Mesenchymal stem cell (in vitro differentiated cells and primary cell): ENCODE data around the gene TUBA3E.
A peak's percentile ranks its signal among the peaks of the same experiment; 100 is the strongest.
"Not testable (repeated sequence)": the region's sequence is repeated elsewhere in the genome, so short reads cannot be mapped to it uniquely, and the experiment has no call there.

Source experiments
- DNase-seq: peaks from one replicate; pipeline ENCODE4 v3.0.0-alpha.2; 2013
- H2AFZ ChIP-seq: one replicate; pipeline ENCODE4 v1.6.1; 2013; ENCODE audit warnings: low read depth, mild to moderate bottlenecking, control low read depth, inconsistent platforms, low read length, moderate library complexity
- H2AK5ac ChIP-seq: 2 replicates; pipeline ENCODE4 v1.6.1; 2013; ENCODE audit warnings: low read length, moderate library complexity, mild to moderate bottlenecking, inconsistent platforms; ENCODE audit not compliant: severe bottlenecking
- H2BK120ac ChIP-seq: one replicate; pipeline ENCODE4 v1.6.1; 2013; ENCODE audit warnings: low read depth, mild to moderate bottlenecking, inconsistent platforms, low read length, moderate library complexity
- H2BK12ac ChIP-seq, 2 experiments: one replicate each; pipeline ENCODE4 v1.6.1; 2013; ENCODE audit warnings: inconsistent platforms in 2 of 2, low read length in 2 of 2, mild to moderate bottlenecking in 2 of 2, moderate library complexity in 2 of 2, control low read depth in 1 of 2
- H2BK15ac ChIP-seq: one replicate; pipeline ENCODE4 v1.6.1; 2013; ENCODE audit warnings: mild to moderate bottlenecking, low read depth, inconsistent platforms; ENCODE audit not compliant: poor library complexity, severe bottlenecking
- H2BK5ac ChIP-seq: 2 replicates; pipeline ENCODE4 v1.6.1; 2013; ENCODE audit warnings: low read depth, mild to moderate bottlenecking, low read length, control low read depth, inconsistent platforms; ENCODE audit not compliant: poor library complexity, severe bottlenecking
- H3K14ac ChIP-seq, 2 experiments: one replicate each; pipeline ENCODE4 v1.6.1; 2013; ENCODE audit warnings: inconsistent platforms in 2 of 2, low read length in 2 of 2, control low read depth in 1 of 2, mild to moderate bottlenecking in 1 of 2, moderate library complexity in 1 of 2
- H3K18ac ChIP-seq, 2 experiments: one replicate each; pipeline ENCODE4 v1.6.1; 2013; ENCODE audit warnings: inconsistent platforms in 2 of 2, low read length in 2 of 2, control low read depth in 1 of 2, low read depth in 1 of 2, mild to moderate bottlenecking in 1 of 2
- H3K23ac ChIP-seq, 2 experiments: one replicate each; pipeline ENCODE4 v1.6.1; 2013; ENCODE audit warnings: inconsistent platforms in 2 of 2, low read length in 2 of 2, mild to moderate bottlenecking in 2 of 2, moderate library complexity in 2 of 2, control low read depth in 1 of 2
- H3K27ac ChIP-seq: 2 replicates; pipeline ENCODE4 v1.5.1; 2013; ENCODE audit warnings: mild to moderate bottlenecking, moderate library complexity, low read length, control low read depth, inconsistent platforms; ENCODE audit not compliant: poor library complexity, severe bottlenecking
- H3K27me3 ChIP-seq, 2 experiments: 2 replicates each; pipeline versions ENCODE4 v1.6.1 to v1.7.0; 2013; ENCODE audit warnings: low read length in 2 of 2, mild to moderate bottlenecking in 2 of 2, moderate library complexity in 2 of 2, control low read depth in 1 of 2, inconsistent platforms in 1 of 2; ENCODE audit not compliant: control insufficient read depth in 1 of 2, insufficient read depth in 1 of 2
- H3K36me3 ChIP-seq, 2 experiments: 2 replicates each; pipeline versions ENCODE4 v1.6.1 to v1.7.0; 2013; ENCODE audit warnings: low read length in 2 of 2, control low read depth in 1 of 2, inconsistent platforms in 1 of 2, low read depth in 1 of 2, mild to moderate bottlenecking in 1 of 2; ENCODE audit not compliant: insufficient read depth in 2 of 2, control insufficient read depth in 1 of 2
- H3K4ac ChIP-seq, 2 experiments: one replicate each; pipeline ENCODE4 v1.6.1; 2013; ENCODE audit warnings: inconsistent platforms in 2 of 2, low read length in 2 of 2, mild to moderate bottlenecking in 2 of 2, moderate library complexity in 2 of 2, control low read depth in 1 of 2, low read depth in 1 of 2
- H3K4me1 ChIP-seq: 2 replicates; pipeline ENCODE4 v1.6.1; 2013; ENCODE audit warnings: low read depth, low read length, control low read depth; ENCODE audit not compliant: control insufficient read depth, insufficient read depth
- H3K4me2 ChIP-seq: 2 replicates; pipeline ENCODE4 v1.6.1; 2013; ENCODE audit warnings: low read length, mild to moderate bottlenecking, inconsistent platforms; ENCODE audit not compliant: poor library complexity, severe bottlenecking
- H3K4me3 ChIP-seq, 2 experiments: 2 replicates each; pipeline versions ENCODE4 v1.5.1 to v1.7.0; 2013; ENCODE audit warnings: low read length in 2 of 2, mild to moderate bottlenecking in 2 of 2, control low read depth in 1 of 2, low read depth in 1 of 2; ENCODE audit not compliant: insufficient read depth in 1 of 2
- H3K79me1 ChIP-seq: replicated peaks from 2 replicates; pipeline ENCODE4 v1.6.1; 2013; ENCODE audit warnings: mild to moderate bottlenecking, control low read depth, low read length, inconsistent platforms; ENCODE audit not compliant: poor library complexity, severe bottlenecking
- H3K9ac ChIP-seq: 2 replicates; pipeline ENCODE4 v1.7.0; 2013; ENCODE audit warnings: mild to moderate bottlenecking, low read length, moderate library complexity
- H3K9me3 ChIP-seq: 2 replicates; pipeline ENCODE4 v1.7.0; 2013; ENCODE audit warnings: mild to moderate bottlenecking, low read length; ENCODE audit not compliant: control insufficient read depth
- H4K8ac ChIP-seq: one replicate; pipeline ENCODE4 v1.6.1; 2013; ENCODE audit warnings: inconsistent platforms, mild to moderate bottlenecking, low read length, moderate library complexity
- H4K91ac ChIP-seq: one replicate; pipeline ENCODE4 v1.6.1; 2013; ENCODE audit warnings: mild to moderate bottlenecking, low read length, inconsistent platforms
- WGBS: methylation state at CpG from one replicate; pipeline ENCODE4 v1.1.7; 2013; ENCODE audit warnings: mixed read lengths; 5-methylcytosine and 5-hydroxymethylcytosine counted together

TUBA3E gene

DNA sequence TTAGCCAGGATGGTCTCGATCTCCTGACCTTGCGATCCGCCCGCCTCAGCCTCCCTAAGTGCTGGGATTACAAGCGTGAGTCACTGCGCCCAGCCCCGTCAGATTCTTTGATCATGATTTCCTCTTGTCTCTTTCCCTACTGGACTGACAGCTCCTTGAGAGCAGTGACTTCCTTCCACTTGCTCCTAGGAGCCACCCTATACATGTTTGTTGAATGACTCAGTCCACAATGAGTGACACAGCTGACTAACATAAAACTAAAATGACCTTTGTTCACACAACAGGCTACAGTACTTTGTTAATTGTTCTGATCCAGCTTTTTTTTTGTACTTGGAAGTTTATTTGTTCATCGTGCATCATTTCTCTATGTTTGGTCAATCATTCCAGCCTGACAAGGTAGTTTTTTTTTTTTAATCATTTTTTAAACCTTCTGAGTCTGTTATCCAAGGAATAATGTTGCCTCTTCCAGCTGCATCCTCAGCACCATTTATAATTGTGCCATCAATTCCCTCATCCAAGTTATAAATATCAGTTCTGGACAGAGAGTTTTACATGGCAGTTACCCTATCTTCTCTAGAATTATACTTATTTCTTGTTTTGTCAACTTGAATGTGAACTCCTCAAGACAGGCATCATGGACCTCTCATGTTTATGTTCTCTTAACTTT lies 42.9 kb upstream of the TUBA3E start:
- 5% methylated on average over 7 of the region's 8 CpGs for WGBS
- Histone ChIP-seq H3K4ac (no peak overlapping the region), H3K4me3 (no peak overlapping the region), H2AK5ac (no peak overlapping the region), H2AFZ (no peak overlapping the region), H3K27me3 (peaks cover 0 to 1% of the 10 kb centered on the region in 2 experiments), H3K4me2 (no peak overlapping the region), H2BK120ac (no peak overlapping the region), H3K4me1 (peaks cover 2% of the 10 kb centered on the region), H2BK12ac (no peak overlapping the region), H3K14ac (no peak overlapping the region), H3K23ac (no peak overlapping the region), H3K79me1 (no peaks in the 10 kb centered on the region), H3K27ac (no peak overlapping the region), H4K91ac (no peak overlapping the region), H2BK15ac (no peak overlapping the region), H3K9me3 (no peaks in the 10 kb centered on the region), H2BK5ac (no peak overlapping the region), H3K9ac (no peak overlapping the region), H3K18ac (no peak overlapping the region), H3K36me3 (no peaks in the 10 kb centered on the region), H4K8ac (no peak overlapping the region)
- DNase-seq = peak; percentile 67

DNA sequence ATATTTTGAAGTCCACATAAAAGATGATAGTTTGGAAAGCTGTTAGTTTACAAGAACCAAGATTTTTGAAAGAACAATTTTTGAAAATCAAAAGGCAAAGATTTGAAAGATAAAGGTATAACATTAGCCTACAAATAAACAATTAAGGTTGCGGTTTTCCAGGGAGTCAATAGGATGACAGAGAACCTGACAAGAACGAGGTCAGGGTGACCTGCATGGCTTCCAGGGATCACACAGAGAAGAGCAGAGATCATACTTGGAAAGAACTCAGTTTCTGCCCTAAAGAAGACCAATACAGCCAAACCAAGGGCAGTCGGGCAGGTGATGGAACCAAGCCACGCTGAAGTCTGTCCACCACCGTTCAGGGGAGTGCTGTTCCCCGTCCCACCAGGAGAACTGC lies 41.3 kb upstream of the TUBA3E start:
- H3K27me3 ChIP-seq, H3K9me3 ChIP-seq, H3K9ac ChIP-seq, H3K36me3 ChIP-seq, H2BK5ac ChIP-seq, H3K79me1 ChIP-seq, H3K4ac ChIP-seq, H3K27ac ChIP-seq, H4K91ac ChIP-seq, DNase-seq, H2AFZ ChIP-seq, H3K4me2 ChIP-seq, H4K8ac ChIP-seq, H3K4me3 ChIP-seq, H2BK12ac ChIP-seq, H3K18ac ChIP-seq, H3K4me1 ChIP-seq, H2BK15ac ChIP-seq, H2BK120ac ChIP-seq, H2AK5ac ChIP-seq, H3K23ac ChIP-seq, H3K14ac ChIP-seq: not testable (repeated sequence)
- 91% methylated on average over 6 of the region's 6 CpGs for WGBS

DNA sequence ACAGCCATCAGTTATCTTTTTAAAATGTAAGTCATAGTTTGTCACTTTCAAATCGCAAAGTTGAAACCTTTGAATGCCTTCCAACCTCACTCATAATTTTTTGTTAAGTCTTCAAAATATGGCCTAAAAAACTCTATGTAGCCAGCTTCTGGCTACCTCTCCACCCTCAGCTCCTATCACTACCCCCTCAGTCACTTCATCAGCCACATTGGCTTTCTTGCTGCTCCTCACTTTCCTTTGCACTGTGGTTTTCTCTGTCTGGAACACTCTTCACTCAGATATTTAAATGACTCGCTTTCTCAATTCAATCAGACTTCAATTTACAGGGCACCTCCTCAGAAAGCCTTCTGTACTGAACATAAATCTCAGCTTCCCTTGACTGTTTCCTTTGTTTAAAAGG lies 34.8 kb upstream of the TUBA3E start:
- not testable (repeated sequence) for H3K79me1 ChIP-seq, H2BK120ac ChIP-seq, H2AK5ac ChIP-seq, H3K27me3 ChIP-seq, H2BK15ac ChIP-seq, H4K8ac ChIP-seq, DNase-seq, H3K9ac ChIP-seq, H3K27ac ChIP-seq, H3K4ac ChIP-seq, H3K36me3 ChIP-seq, H2BK12ac ChIP-seq, H3K9me3 ChIP-seq, H3K14ac ChIP-seq, H3K23ac ChIP-seq, H3K18ac ChIP-seq, H4K91ac ChIP-seq, H2BK5ac ChIP-seq, H2AFZ ChIP-seq, H3K4me2 ChIP-seq, H3K4me3 ChIP-seq, H3K4me1 ChIP-seq
- WGBS = 90% methylated on average over 2 of the region's 2 CpGs

DNA sequence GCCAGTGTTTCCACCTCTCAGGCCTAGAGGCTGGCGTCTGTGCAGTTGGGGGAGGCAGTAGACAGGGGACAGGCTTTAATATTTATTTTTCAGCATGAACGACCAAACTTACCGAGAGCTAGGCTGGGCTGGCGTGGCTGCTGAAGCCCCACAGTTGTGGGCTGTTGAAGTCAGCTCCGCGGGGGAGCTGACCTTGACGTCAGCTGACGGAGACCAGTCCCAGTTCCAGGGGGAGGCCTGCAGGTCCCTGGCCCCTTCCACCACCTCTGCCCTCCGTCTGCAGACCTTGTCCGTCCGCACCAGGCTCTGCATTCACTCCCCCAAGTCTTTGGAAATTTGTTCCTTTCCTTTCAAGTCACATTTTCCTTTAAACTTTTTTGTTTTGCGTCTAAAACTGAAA lies 33.4 kb upstream of the TUBA3E start:
- Histone ChIP-seq H3K4me3 (no peak overlapping the region), H3K27ac (no peak overlapping the region), H3K4ac (no peak overlapping the region), H3K27me3 (peaks cover 0 to 3% of the 10 kb centered on the region in 2 experiments), H2BK12ac (no peak overlapping the region), H2BK5ac (no peak overlapping the region), H3K9me3 (no peaks in the 10 kb centered on the region), H3K4me1 (no peaks in the 10 kb centered on the region), H4K91ac (no peak overlapping the region), H2BK15ac (no peak overlapping the region), H3K9ac (no peak overlapping the region), H3K36me3 (no peaks in the 10 kb centered on the region), H3K79me1 (no peaks in the 10 kb centered on the region), H2AFZ (no peak overlapping the region), H2BK120ac (no peak overlapping the region), H4K8ac (no peak overlapping the region), H3K18ac (no peak overlapping the region), H2AK5ac (no peak overlapping the region), H3K4me2 (no peak overlapping the region), H3K14ac (no peak overlapping the region), H3K23ac (peak overlapping the region in 1 of 2 experiments; percentile 72)
- no peak for DNase-seq
- 74% methylated on average over 11 of the region's 12 CpGs for WGBS
